Left ventricle myocardium inferior (tissue), 1 donor: ENCODE results near the gene CA5A. TPM values are rescaled to one million over a fixed set of nuclear protein-coding genes. Genes with fewer than 3 reads are reported as not detected.

Experiments
- DNase-seq: peaks from one replicate; pipeline ENCODE4 v3.0.0-alpha.2; 2020
- H3K27ac ChIP-seq: fragments of 200-600 bp; replicated peaks from 2 replicates; pipeline ENCODE4 v1.8.0; 2021
- H3K27me3 ChIP-seq: fragments of 200-600 bp; 2 replicates; pipeline ENCODE4 v1.8.0; 2021; ENCODE audit warnings: low read depth
- H3K36me3 ChIP-seq: fragments of 200-600 bp; 2 replicates; pipeline ENCODE4 v1.8.0; 2021
- H3K4me1 ChIP-seq: fragments of 200-600 bp; 2 replicates; pipeline ENCODE4 v1.8.0; 2021
- H3K4me3 ChIP-seq: fragments of 200-600 bp; 2 replicates; pipeline ENCODE4 v1.8.0; 2021; ENCODE audit warnings: mild to moderate bottlenecking, moderate library complexity
- H3K9me3 ChIP-seq: fragments of 200-600 bp; replicated peaks from 2 replicates; pipeline ENCODE4 v1.8.0; 2021
- CTCF ChIP-seq: fragments of 200-600 bp; IDR thresholded peaks from 2 replicates; pipeline ENCODE4 v1.8.0; 2021; ENCODE audit warnings: antibody characterized with exemption, mild to moderate bottlenecking, borderline replicate concordance
- intact Hi-C: fragments of 100-400 bp; cut with micrococcal nuclease; formaldehyde crosslinking; loops from one replicate; pipeline ENCODE4 v1.11.0; 2022
- total RNA-seq: library from RNA; stranded (reverse); fragmentation: NEBNext Ultra II Directional; extraction: Animal tissue kit (Norgen Biotek cat#: 25700); gene quantifications from one replicate; pipeline ENCODE4 v1.2.1, GENCODE V29; 2021
- donor health status: DM: no; HTN: yes; CAD: no; lungs with severe emphysema.

The CA5A gene
- total RNA-seq, 1 donor from 2014 or later = not detected

DNA sequence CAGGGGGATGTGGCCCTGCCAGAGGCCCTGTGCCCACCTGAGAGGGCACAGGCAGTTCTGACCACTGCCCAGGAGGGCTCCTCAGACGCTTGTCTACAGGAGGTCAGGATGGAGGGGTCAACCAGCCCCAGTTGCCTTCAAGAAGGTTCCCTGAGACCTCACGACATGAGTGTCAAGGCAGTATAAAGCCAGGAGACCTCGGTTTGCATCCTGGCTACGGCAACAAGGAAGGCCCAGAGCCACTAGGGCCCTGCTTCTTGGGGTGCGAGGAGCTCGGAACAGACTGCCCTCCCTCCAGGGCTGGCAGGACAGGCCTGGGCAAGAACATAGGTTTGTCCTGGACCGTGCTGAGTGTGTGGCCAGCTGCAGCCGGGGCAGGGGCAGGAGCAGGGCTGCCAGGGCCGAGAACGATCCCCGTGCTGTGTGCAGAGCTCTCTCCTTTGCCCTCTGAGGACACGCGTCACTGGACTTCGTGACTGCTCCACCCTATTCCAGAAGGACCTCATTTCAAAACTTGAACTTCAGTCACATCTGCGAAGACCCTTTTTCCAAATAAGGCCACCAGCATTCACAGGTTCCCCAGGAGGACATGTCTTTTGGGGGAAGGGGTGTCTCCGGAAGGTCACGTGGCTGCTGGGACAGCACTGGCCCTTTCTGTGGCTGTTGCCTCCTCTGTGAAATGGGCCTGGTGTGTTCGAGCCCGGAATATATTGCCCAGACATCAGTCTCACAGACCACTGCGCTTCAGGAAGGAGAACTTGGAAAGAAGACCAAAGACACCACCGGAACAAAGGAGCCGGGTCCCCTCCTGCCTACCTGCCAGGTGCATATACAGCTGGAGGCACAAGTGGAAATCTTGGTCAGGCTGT is 94.8 kb downstream of the CA5A start:
- peaks cover 23% of the 10 kb centered on the region for H3K4me1 ChIP-seq
- intact Hi-C loops = no loop called here
- H3K4me3 ChIP-seq = no peak overlapping the region
- peaks cover 4% of the 10 kb centered on the region for H3K36me3 ChIP-seq
- no peak for TF ChIP-seq CTCF
- no peak for DNase-seq
- no peaks in the 10 kb centered on the region for H3K9me3 ChIP-seq
- no peak overlapping the region for H3K27ac ChIP-seq
- no peaks in the 10 kb centered on the region for H3K27me3 ChIP-seq

DNA sequence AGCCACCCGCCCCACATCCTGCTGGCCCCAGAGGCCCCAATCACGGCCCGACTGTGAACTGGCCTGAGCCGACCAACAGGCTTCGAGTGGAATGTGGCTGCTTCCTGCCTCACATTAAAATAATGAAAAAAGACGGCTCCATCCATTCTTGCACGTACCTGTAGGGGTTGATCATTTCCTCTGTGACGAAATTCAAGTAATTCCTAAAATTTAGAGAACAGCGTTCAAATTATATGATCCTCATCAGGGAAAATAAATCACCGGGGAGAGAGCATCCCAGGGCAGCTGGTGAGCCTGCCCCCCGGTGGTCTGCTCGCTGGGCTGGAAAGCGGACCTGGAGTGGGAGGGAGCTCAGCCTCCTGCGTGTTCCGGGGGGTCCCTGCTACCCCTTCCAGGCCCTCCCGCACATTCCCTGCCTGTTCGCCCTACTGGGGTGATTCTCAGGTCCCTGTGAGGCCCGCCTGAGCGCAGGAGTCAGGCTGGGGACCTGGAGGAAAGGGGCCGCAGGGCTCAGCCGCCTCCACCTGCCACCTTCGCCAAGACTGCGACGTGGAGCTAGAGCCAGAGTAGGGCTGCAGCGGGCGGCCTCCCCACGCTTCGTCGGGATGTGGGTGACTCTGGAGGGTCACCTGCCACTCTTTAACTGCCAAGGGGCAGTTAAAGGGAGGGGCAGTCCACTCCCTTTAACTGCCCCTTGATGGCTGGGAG is 95.9 kb downstream of the CA5A start:
- peaks cover 4% of the 10 kb centered on the region for H3K36me3 ChIP-seq

GRCh38 chr16:87839542-87840270 is 96.6 kb downstream of the CA5A start:
- Histone ChIP-seq H3K27ac (no peak overlapping the region), H3K4me1 (peaks cover 20% of the 10 kb centered on the region), H3K27me3 (no peaks in the 10 kb centered on the region), H3K4me3 (no peak overlapping the region), H3K9me3 (no peaks in the 10 kb centered on the region), H3K36me3 (peaks cover 4% of the 10 kb centered on the region)
- intact Hi-C loops = no loop called here
- DNase-seq = no peak
- no peak for TF ChIP-seq CTCF

More for the DNA sequence above, 95.9 kb downstream of the CA5A start:
- H3K4me1 ChIP-seq = peaks cover 20% of the 10 kb centered on the region
- H3K27ac ChIP-seq = no peak overlapping the region
- intact Hi-C loops = no loop called here
- no peak overlapping the region for H3K4me3 ChIP-seq
- no peak for DNase-seq
- H3K27me3 ChIP-seq = no peaks in the 10 kb centered on the region
- no peak for TF ChIP-seq CTCF
- no peaks in the 10 kb centered on the region for H3K9me3 ChIP-seq

DNA sequence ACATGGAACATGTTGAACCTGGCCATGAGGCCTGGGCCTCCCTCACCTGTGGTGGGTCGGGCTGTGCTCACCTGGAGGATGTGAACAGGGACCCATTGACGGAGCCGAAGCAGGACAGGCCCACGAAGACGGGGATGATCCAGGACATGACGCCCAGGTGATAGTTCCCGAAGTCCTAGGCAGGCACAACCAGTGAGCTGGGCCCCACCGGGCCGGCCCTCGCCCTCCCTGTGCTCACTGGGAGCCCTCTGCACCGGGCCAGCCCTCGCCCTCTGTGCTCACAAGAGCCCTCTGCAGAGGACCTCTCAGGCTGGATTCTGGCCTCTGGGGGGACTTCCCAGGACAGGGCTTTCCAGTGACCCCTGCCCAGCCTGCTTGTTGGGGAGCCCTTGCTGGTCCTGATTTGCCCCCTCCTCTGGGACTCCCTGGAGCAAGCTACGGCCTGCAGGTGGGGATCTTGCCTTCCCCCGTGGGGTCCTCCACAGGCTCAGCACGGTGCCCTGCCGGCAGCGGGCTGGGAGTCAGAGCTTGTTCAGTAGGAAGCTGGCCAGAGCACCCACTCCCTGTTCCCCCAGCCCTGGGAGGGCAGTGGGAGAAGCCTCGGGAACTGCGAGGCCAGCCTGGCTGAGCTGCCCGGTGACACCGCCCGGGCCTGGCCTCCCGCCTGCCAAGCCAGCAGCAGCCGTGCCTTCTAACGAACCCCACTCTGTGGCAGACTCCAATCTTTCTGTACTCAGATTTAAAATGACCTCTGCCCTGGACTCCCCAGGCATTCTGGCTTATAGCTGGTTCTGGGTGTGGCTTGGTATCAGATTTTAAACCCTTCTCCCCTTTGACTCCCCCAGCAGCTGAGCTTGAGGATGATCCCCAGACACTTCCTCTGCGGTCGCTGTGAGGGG is 97.4 kb downstream of the CA5A start:
- Histone ChIP-seq H3K27me3 (no peaks in the 10 kb centered on the region), H3K27ac (no peak overlapping the region), H3K36me3 (peaks cover 4% of the 10 kb centered on the region), H3K4me3 (no peak overlapping the region), H3K4me1 (peaks cover 20% of the 10 kb centered on the region), H3K9me3 (no peaks in the 10 kb centered on the region)
- TF ChIP-seq CTCF = no peak
- intact Hi-C loops = no loop called here
- no peak for DNase-seq

Other genes starting within 250 kb of the CA5A start
- 11.7 TPM for gene KLHDC4, start 170.5 kb downstream of the CA5A start, total RNA-seq
- gene SLC7A5, start 67.0 kb downstream of the CA5A start, total RNA-seq = 4.6 TPM
- 12.6 TPM for gene BANP, start 14.9 kb upstream of the CA5A start, total RNA-seq